HFFc6 (cell line): ENCODE data around the gene PIK3CA. TPM values are rescaled to one million over a fixed set of nuclear protein-coding genes. Genes with fewer than 3 reads are reported as not detected.
"Not testable (repeated sequence)": the region's sequence is repeated elsewhere in the genome, so short reads cannot be mapped to it uniquely, and the experiment has no call there.

Source experiments
- DNase-seq: peaks from one replicate; pipeline ENCODE4 v3.0.0-alpha.2; 2018
- H3K27ac Mint-ChIP-seq: 2 replicates; pipeline ENCODE4 v1.8.0; 2020; ENCODE audit warnings: mild to moderate bottlenecking, mixed read lengths
- H3K27me3 Mint-ChIP-seq: 2 replicates; pipeline ENCODE4 v1.8.0; 2021; ENCODE audit warnings: mild to moderate bottlenecking, moderate library complexity, mixed read lengths; ENCODE audit not compliant: insufficient read depth
- H3K36me3 Mint-ChIP-seq: 2 replicates; pipeline ENCODE4 v1.8.0; 2021; ENCODE audit warnings: low read depth, mixed read lengths
- H3K4me1 Mint-ChIP-seq: 2 replicates; pipeline ENCODE4 v1.8.0; 2020; ENCODE audit warnings: low read depth, mixed read lengths
- H3K4me3 Mint-ChIP-seq: 2 replicates; pipeline ENCODE4 v1.8.0; 2020; ENCODE audit warnings: mild to moderate bottlenecking, moderate library complexity, mixed read lengths
- H3K9me3 Mint-ChIP-seq: 2 replicates; pipeline ENCODE4 v1.8.0; 2020; ENCODE audit warnings: mild to moderate bottlenecking, mixed read lengths
- CTCF ChIP-seq: fragments of 200-600 bp; sonication (generic); IDR thresholded peaks from 2 replicates; pipeline ENCODE4 v1.5.0; 2021; ENCODE audit warnings: antibody characterized with exemption, mild to moderate bottlenecking
- total RNA-seq, 6 experiments: library from RNA; stranded (reverse); fragmentation: NEBNext Ultra II Directional; extraction: Animal tissue kit (Norgen Biotek cat#: 25700); gene quantifications; 2 replicates in 1 of 6; 3 replicates in 5 of 6; pipeline ENCODE4 v1.2.3, GENCODE V29; 2021

The PIK3CA gene
- total RNA-seq, 6 experiments from 2014 or later = 16.1 to 21.2 (median 19.7) TPM

- no peak for DNase-seq
- no peak for TF ChIP-seq CTCF
- no peak overlapping the region for H3K4me3 Mint-ChIP-seq
These were observed 79.2 kb downstream of the PIK3CA start for GRCh38 chr3:179227349-179227748.

GRCh38 chr3:179229177-179229576, 81.0 kb downstream of the PIK3CA start:
- no peak for DNase-seq
- H3K4me3 Mint-ChIP-seq = no peak overlapping the region
- peaks cover 15% of the 10 kb centered on the region; the same call in 1 of the 2 replicates for H3K36me3 Mint-ChIP-seq
- no peak for TF ChIP-seq CTCF
- no peaks in the 10 kb centered on the region for H3K9me3 Mint-ChIP-seq
- no peak overlapping the region for H3K27ac Mint-ChIP-seq
- peaks cover 8% of the 10 kb centered on the region for H3K4me1 Mint-ChIP-seq
- H3K27me3 Mint-ChIP-seq = no peaks in the 10 kb centered on the region

More at GRCh38 chr3:179227349-179227748, 79.2 kb downstream of the PIK3CA start:
- no peaks in the 10 kb centered on the region for H3K9me3 Mint-ChIP-seq
- no peaks in the 10 kb centered on the region for H3K27me3 Mint-ChIP-seq
- peaks cover 17% of the 10 kb centered on the region; the same call in 1 of the 2 replicates for H3K36me3 Mint-ChIP-seq
- peak overlapping the region; percentile 6; the same call in 1 of the 2 replicates for H3K27ac Mint-ChIP-seq
- H3K4me1 Mint-ChIP-seq = peaks cover 8% of the 10 kb centered on the region

- Mint-ChIP-seq H3K27me3 (no peaks in the 10 kb centered on the region), H3K9me3 (no peaks in the 10 kb centered on the region), H3K27ac (no peak overlapping the region), H3K36me3 (peaks cover 17% of the 10 kb centered on the region; the same call in 1 of the 2 replicates), H3K4me1 (no peaks in the 10 kb centered on the region), H3K4me3 (no peak overlapping the region)
- TF ChIP-seq CTCF = no peak
- DNase-seq = no peak
These were observed 84.9 kb downstream of the PIK3CA start for GRCh38 chr3:179233043-179233442.

- Mint-ChIP-seq H3K27me3 (no peaks in the 10 kb centered on the region), H3K27ac (no peak overlapping the region), H3K4me3 (no peak overlapping the region), H3K9me3 (no peaks in the 10 kb centered on the region), H3K36me3 (peaks cover 17% of the 10 kb centered on the region; the same call in 1 of the 2 replicates), H3K4me1 (no peaks in the 10 kb centered on the region)
- no peak for TF ChIP-seq CTCF
- no peak for DNase-seq
These were observed 86.0 kb downstream of the PIK3CA start for GRCh38 chr3:179234199-179234598.

GRCh38 chr3:179236669-179237301, 88.6 kb downstream of the PIK3CA start:
- H3K9me3 Mint-ChIP-seq = no peaks in the 10 kb centered on the region
- H3K36me3 Mint-ChIP-seq = 0 out of 2 replicates have a peak, but pooled peaks cover 4% of the 10 kb centered on the region
- H3K27me3 Mint-ChIP-seq = no peaks in the 10 kb centered on the region
- no peak for TF ChIP-seq CTCF
- H3K27ac Mint-ChIP-seq = no peak overlapping the region
- H3K4me1 Mint-ChIP-seq = no peaks in the 10 kb centered on the region
- DNase-seq = no peak
- H3K4me3 Mint-ChIP-seq = no peak overlapping the region

GRCh38 chr3:179240299-179240698, 92.1 kb downstream of the PIK3CA start:
- not testable (repeated sequence) for H3K4me1 Mint-ChIP-seq, H3K27me3 Mint-ChIP-seq, DNase-seq, H3K27ac Mint-ChIP-seq, H3K4me3 Mint-ChIP-seq, H3K36me3 Mint-ChIP-seq, H3K9me3 Mint-ChIP-seq

- peaks cover 13% of the 10 kb centered on the region for H3K4me1 Mint-ChIP-seq
- H3K27me3 Mint-ChIP-seq, H3K27ac Mint-ChIP-seq, DNase-seq, H3K9me3 Mint-ChIP-seq, H3K36me3 Mint-ChIP-seq, H3K4me3 Mint-ChIP-seq: not testable (repeated sequence)
These were observed 94.7 kb downstream of the PIK3CA start for GRCh38 chr3:179242859-179243258.
